Neural progenitor cell (in vitro differentiated cells): ENCODE results near the gene TSPAN18. TPM values are rescaled to one million over a fixed set of nuclear protein-coding genes. Genes with fewer than 3 reads are reported as not detected.

ENCODE experiments used
- DNase-seq: peaks from one replicate; pipeline ENCODE4 v3.0.0-alpha.2; 2016; ENCODE audit warnings: low spot score
- H2AFZ ChIP-seq: fragments of 200-600 bp; sonication (generic); replicated peaks from 2 replicates; pipeline ENCODE4 v1.6.1; 2016; ENCODE audit warnings: antibody characterized with exemption
- H3F3A ChIP-seq: fragments of 200-600 bp; sonication (generic); 2 replicates; pipeline ENCODE4 v1.6.1; 2016; ENCODE audit warnings: antibody characterized with exemption, low read depth
- H3K27ac ChIP-seq: fragments of 200-600 bp; sonication (generic); 2 replicates; pipeline ENCODE4 v1.5.1; 2016; ENCODE audit warnings: mild to moderate bottlenecking
- H3K27me3 ChIP-seq: fragments of 200-600 bp; sonication (generic); 2 replicates; pipeline ENCODE4 v1.6.1; 2016; ENCODE audit warnings: mild to moderate bottlenecking, moderate library complexity
- H3K36me3 ChIP-seq: fragments of 200-600 bp; sonication (generic); 2 replicates; pipeline ENCODE4 v1.5.1; 2016
- H3K4me1 ChIP-seq: fragments of 200-600 bp; sonication (generic); 2 replicates; pipeline ENCODE4 v1.6.1; 2016; ENCODE audit warnings: mixed run types
- H3K4me2 ChIP-seq: fragments of 200-600 bp; sonication (generic); 2 replicates; pipeline ENCODE4 v1.6.1; 2016
- H3K4me3 ChIP-seq: fragments of 200-600 bp; sonication (generic); 2 replicates; pipeline ENCODE4 v1.5.1; 2016
- H3K79me2 ChIP-seq: fragments of 200-600 bp; sonication (generic); 2 replicates; pipeline ENCODE4 v1.6.1; 2016; ENCODE audit warnings: low read depth
- H3K9ac ChIP-seq: fragments of 200-600 bp; sonication (generic); 2 replicates; pipeline ENCODE4 v1.6.1; 2016
- H3K9me3 ChIP-seq: fragments of 200-600 bp; sonication (generic); 2 replicates; pipeline ENCODE4 v1.5.1; 2016; ENCODE audit warnings: low read depth
- H4K20me1 ChIP-seq: fragments of 200-600 bp; sonication (generic); 2 replicates; pipeline ENCODE4 v1.6.1; 2016; ENCODE audit warnings: low read depth
- H3K27ac Mint-ChIP-seq: 3 replicates; pipeline ENCODE4 v1.8.0; 2021; ENCODE audit warnings: mixed read lengths
- H3K27me3 Mint-ChIP-seq: 2 replicates; pipeline ENCODE4 v1.8.0; 2022; ENCODE audit warnings: low read depth, mild to moderate bottlenecking, inconsistent platforms, moderate library complexity, mixed read lengths; ENCODE audit not compliant: insufficient read depth
- H3K36me3 Mint-ChIP-seq: 3 replicates; pipeline ENCODE4 v1.8.0; 2021; ENCODE audit warnings: mixed read lengths
- H3K4me1 Mint-ChIP-seq: 3 replicates; pipeline ENCODE4 v1.8.0; 2021; ENCODE audit warnings: mixed read lengths
- H3K4me3 Mint-ChIP-seq: 3 replicates; pipeline ENCODE4 v1.8.0; 2021; ENCODE audit warnings: mild to moderate bottlenecking, moderate library complexity, mixed read lengths
- H3K9me3 Mint-ChIP-seq: 3 replicates; pipeline ENCODE4 v1.8.0; 2020; ENCODE audit warnings: mixed read lengths
- CTCF ChIP-seq: fragments of 200-600 bp; sonication (generic); IDR thresholded peaks from 2 replicates; pipeline ENCODE4 v1.5.1; 2017; ENCODE audit warnings: antibody characterized with exemption, mild to moderate bottlenecking
- EZH2 ChIP-seq: fragments of 200-600 bp; sonication (generic); IDR thresholded peaks from 2 replicates; pipeline ENCODE4 v1.6.1; 2017; ENCODE audit warnings: antibody characterized with exemption, mild to moderate bottlenecking, moderate library complexity
- EZH2phosphoT487 ChIP-seq: fragments of 200-600 bp; sonication (generic); IDR thresholded peaks from 2 replicates; pipeline ENCODE4 v1.6.1; 2017; ENCODE audit warnings: antibody characterized with exemption
- total RNA-seq: library from RNA; depleted of rRNA; stranded (reverse); fragments of >200 nt; gene quantifications from 2 replicates; pipeline ENCODE4 v1.2.3, GENCODE V29; 2015; ENCODE audit warnings: low replicate concordance

Gene TSPAN18
- total RNA-seq, 1 donor from 2014 or later: 16.5 TPM

- Mint-ChIP-seq H3K4me1 (peaks cover 70% of the 10 kb centered on the region), H3K4me3 (no peak overlapping the region), H3K9me3 (no peaks in the 10 kb centered on the region), H3K27ac (no peak overlapping the region), H3K36me3 (no peaks in the 10 kb centered on the region), H3K27me3 (peaks cover 2% of the 10 kb centered on the region)
- no peak overlapping the region for H3K4me2 ChIP-seq
- peaks cover 44% of the 10 kb centered on the region for H3K4me1 ChIP-seq
- H3K27me3 ChIP-seq: no peaks in the 10 kb centered on the region
- DNase-seq: no peak
- peaks cover 4% of the 10 kb centered on the region for H3F3A ChIP-seq
- TF ChIP-seq CTCF (no peak), EZH2 (no peak), EZH2phosphoT487 (no peak)
- H3K36me3 ChIP-seq: no peaks in the 10 kb centered on the region
- H3K9me3 ChIP-seq: no peaks in the 10 kb centered on the region
- no peak overlapping the region for H3K4me3 ChIP-seq
- H3K79me2 ChIP-seq: no peaks in the 10 kb centered on the region
- no peak overlapping the region for H3K9ac ChIP-seq
- peaks cover 14% of the 10 kb centered on the region for H4K20me1 ChIP-seq
- H3K27ac ChIP-seq: no peak overlapping the region
- no peak overlapping the region for H2AFZ ChIP-seq
Measured at GRCh38 chr11:44854086-44854485, 127.3 kb downstream of the TSPAN18 start.

GRCh38 chr11:44854741-44855492, 128.2 kb downstream of the TSPAN18 start:
- TF ChIP-seq EZH2: no peak
- Histone ChIP-seq H3K36me3 (no peaks in the 10 kb centered on the region), H2AFZ (no peak overlapping the region), H3K27ac (no peak overlapping the region), H4K20me1 (peaks cover 6% of the 10 kb centered on the region), H3K9me3 (no peaks in the 10 kb centered on the region), H3K4me2 (no peak overlapping the region), H3K4me1 (peaks cover 44% of the 10 kb centered on the region), H3K9ac (no peak overlapping the region), H3K79me2 (no peaks in the 10 kb centered on the region), H3K27me3 (no peaks in the 10 kb centered on the region), H3K4me3 (no peak overlapping the region), H3F3A (peaks cover 4% of the 10 kb centered on the region)
- Mint-ChIP-seq H3K27ac (no peak overlapping the region), H3K36me3 (no peaks in the 10 kb centered on the region), H3K4me3 (no peak overlapping the region), H3K27me3 (peaks cover 2% of the 10 kb centered on the region), H3K4me1 (peaks cover 72% of the 10 kb centered on the region), H3K9me3 (no peaks in the 10 kb centered on the region)
- DNase-seq: no peak

GRCh38 chr11:44855493-44855849, 128.7 kb downstream of the TSPAN18 start:
- no peaks in the 10 kb centered on the region for H3K36me3 ChIP-seq
- peaks cover 2% of the 10 kb centered on the region for H3K27me3 Mint-ChIP-seq
- H3K9ac ChIP-seq: no peak overlapping the region
- peaks cover 3% of the 10 kb centered on the region for H4K20me1 ChIP-seq
- no peak overlapping the region for H3K4me2 ChIP-seq
- H3F3A ChIP-seq: peaks cover 9% of the 10 kb centered on the region
- no peak for DNase-seq
- no peaks in the 10 kb centered on the region for H3K9me3 ChIP-seq
- no peaks in the 10 kb centered on the region for H3K9me3 Mint-ChIP-seq
- H3K4me1 ChIP-seq: peaks cover 44% of the 10 kb centered on the region
- H3K27ac ChIP-seq: no peak overlapping the region
- TF ChIP-seq CTCF (no peak), EZH2 (no peak), EZH2phosphoT487 (no peak)
- H3K27ac Mint-ChIP-seq: no peak overlapping the region
- no peak overlapping the region for H3K4me3 ChIP-seq
- H2AFZ ChIP-seq: no peak overlapping the region
- no peak overlapping the region for H3K4me3 Mint-ChIP-seq
- no peaks in the 10 kb centered on the region for H3K79me2 ChIP-seq
- H3K4me1 Mint-ChIP-seq: peaks cover 72% of the 10 kb centered on the region
- no peaks in the 10 kb centered on the region for H3K27me3 ChIP-seq
- peaks cover 2% of the 10 kb centered on the region for H3K36me3 Mint-ChIP-seq

- H3K9me3 Mint-ChIP-seq: no peaks in the 10 kb centered on the region
- H3K4me1 ChIP-seq: peaks cover 57% of the 10 kb centered on the region
- no peaks in the 10 kb centered on the region for H3K27me3 ChIP-seq
- no peaks in the 10 kb centered on the region for H3K9me3 ChIP-seq
- no peaks in the 10 kb centered on the region for H3K79me2 ChIP-seq
- peaks cover 21% of the 10 kb centered on the region for H3F3A ChIP-seq
- no peaks in the 10 kb centered on the region for H3K27me3 Mint-ChIP-seq
- TF ChIP-seq EZH2phosphoT487 (no peak), CTCF (no peak), EZH2 (no peak)
- no peak overlapping the region for H3K9ac ChIP-seq
- no peaks in the 10 kb centered on the region for H3K36me3 ChIP-seq
- peaks cover 72% of the 10 kb centered on the region for H3K4me1 Mint-ChIP-seq
- no peak overlapping the region for H3K27ac ChIP-seq
- H3K27ac Mint-ChIP-seq: peak overlapping the region; percentile 79
- no peak overlapping the region for H3K4me3 Mint-ChIP-seq
- peaks cover 3% of the 10 kb centered on the region for H4K20me1 ChIP-seq
- H3K4me3 ChIP-seq: no peak overlapping the region
- H3K4me2 ChIP-seq: no peak overlapping the region
- peaks cover 6% of the 10 kb centered on the region for H3K36me3 Mint-ChIP-seq
- no peak overlapping the region for H2AFZ ChIP-seq
- DNase-seq: no peak
Measured at GRCh38 chr11:44857490-44858090, 130.8 kb downstream of the TSPAN18 start.
